ENCODE data around the gene PRDM16. TPM values are rescaled to one million over a fixed set of nuclear protein-coding genes. Genes with fewer than 3 reads are reported as not detected.
A peak's percentile ranks its signal among the peaks of the same experiment; 100 is the strongest.

The PRDM16 gene
- total and polyA plus RNA-seq, 2 of the 13 experiments (the other 11 are each of a cell fraction or from before 2014, with no cell fraction given): 0.15 to 0.81 TPM

DNA sequence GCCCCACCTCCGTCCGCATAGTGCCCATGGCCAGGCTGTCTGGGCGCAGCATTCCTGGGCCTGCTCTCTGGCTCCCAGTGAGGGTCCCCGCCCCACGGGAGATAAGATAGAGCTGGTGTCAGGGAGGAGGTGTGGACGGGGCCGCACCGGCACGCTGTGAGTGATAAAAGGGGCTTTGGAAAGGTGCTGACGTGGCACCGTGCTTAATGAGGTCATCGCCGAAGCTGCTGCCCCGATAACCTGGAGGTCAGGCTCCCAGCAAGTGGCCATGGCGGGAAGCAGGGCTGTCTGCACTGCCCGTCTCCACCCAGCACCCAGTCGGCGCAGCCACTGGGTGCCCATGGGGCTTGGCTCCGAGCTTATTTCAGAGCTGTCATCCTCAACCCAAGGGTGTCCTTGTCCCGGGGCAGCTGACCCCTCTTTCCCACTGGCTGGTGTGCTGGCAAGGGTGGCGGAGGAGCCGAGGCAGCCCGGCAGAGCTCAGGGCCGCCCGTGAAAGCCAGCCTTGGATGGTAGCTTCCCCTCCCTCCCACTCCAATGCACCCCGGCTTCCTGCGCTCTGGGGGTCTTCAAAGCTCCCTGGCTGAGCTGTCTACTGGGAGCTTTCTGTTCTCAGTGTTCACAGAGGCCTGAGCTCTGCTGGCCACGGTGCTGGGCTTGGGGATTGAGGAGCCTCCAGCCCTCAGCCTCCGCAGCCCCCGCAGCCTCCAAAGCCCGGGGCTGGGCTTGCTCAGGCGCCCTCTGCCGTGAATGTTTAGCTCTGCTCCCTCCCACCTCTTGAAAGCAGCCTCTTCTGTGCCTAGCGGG lies 280.4 kb downstream of the PRDM16 start:
- peak overlapping the region; percentile 44 for H3K9ac ChIP-seq (ENCODE audit: insufficient read depth, low read depth, low read length)
- intact Hi-C loops (cut with micrococcal nuclease; ENCODE audit: unreplicated experiment) (loop anchor here (1.0 to 2.0 kb wide), 3 partner anchors 14 to 57 kb away; no protein-coding TSS in a partner anchor), in situ Hi-C loops (cut with HindIII; ENCODE audit: extremely low pct_ligation_motif_present, low pct_unique_long_range_greater_than_20kb) (no loop called here)
- no peaks in the 10 kb centered on the region for H3K27me3 ChIP-seq (ENCODE audit: control insufficient read depth in 1 of 2, insufficient read depth in 2 of 2, low read length in 2 of 2)
- no peak for FAIRE-seq
- POLR2A ChIA-PET: interaction anchor here (1.0 to 5.4 kb wide), 11 partner anchors 10 to 234 kb away, joined by 3 to 78 read pairs (median 4); no protein-coding TSS in a partner anchor
- H3K4me2 ChIP-seq (ENCODE audit: low read depth, low read length): peak overlapping the region; percentile 62
- H3K4me1 ChIP-seq (ENCODE audit: insufficient read depth, low read length): peaks cover 71% of the 10 kb centered on the region
- WGBS (ENCODE audit: low lambda C conversion rate): 51% methylated on average over 25 of the region's 34 CpGs
- H3K79me2 ChIP-seq (ENCODE audit: insufficient read depth, low read length): no peaks in the 10 kb centered on the region
- no TSS peak for BruUV-seq (replicated peaks)
- peaks cover 3% of the 10 kb centered on the region; the same call in 1 of the 2 replicates for H3K9me3 ChIP-seq (ENCODE audit: low read length)
- peak; percentile 73 for ATAC-seq
- DNase-seq (ENCODE audit: low spot score): peak; percentile 48
- H3K27ac ChIP-seq (ENCODE audit: extremely low read length, insufficient read depth, low read length): peak overlapping the region; percentile 50
- H4K20me1 ChIP-seq (ENCODE audit: insufficient read depth, low read length): no peaks in the 10 kb centered on the region
- peak overlapping the region; percentile 17 to 51 (median 29); a peak in 4 of 6 replicates for H3K4me3 ChIP-seq (replicated peaks in 1 of 3; ENCODE audit: insufficient read depth in 1 of 3, low read depth in 2 of 3, low read length in 3 of 3)
- no peaks in the 10 kb centered on the region for H3K36me3 ChIP-seq (replicated peaks in 1 of 2; ENCODE audit: control insufficient read depth in 1 of 2, insufficient read depth in 2 of 2, low read length in 2 of 2)
- CTCF ChIA-PET (ENCODE audit: low intra/inter-chr PET ratio, low total read pairs): interaction anchor here (1.0 to 2.8 kb wide), 5 partner anchors 29 to 337 kb away, joined by 3 to 8 read pairs (median 6); no protein-coding TSS in a partner anchor
- no peak overlapping the region for H2AFZ ChIP-seq (ENCODE audit: low read length)
- no peak for TF ChIP-seq ZNF235 (CRISPR knock-in tag; IDR thresholded peaks at IDR 0.05; ENCODE audit: borderline replicate concordance)
- TF ChIP-seq BRD4 (CRISPR knock-in tag; IDR thresholded peaks at IDR 0.05): 0 out of 2 replicates have a peak, but pooled peaks have one; percentile 24
- TF ChIP-seq, protein P1, sequence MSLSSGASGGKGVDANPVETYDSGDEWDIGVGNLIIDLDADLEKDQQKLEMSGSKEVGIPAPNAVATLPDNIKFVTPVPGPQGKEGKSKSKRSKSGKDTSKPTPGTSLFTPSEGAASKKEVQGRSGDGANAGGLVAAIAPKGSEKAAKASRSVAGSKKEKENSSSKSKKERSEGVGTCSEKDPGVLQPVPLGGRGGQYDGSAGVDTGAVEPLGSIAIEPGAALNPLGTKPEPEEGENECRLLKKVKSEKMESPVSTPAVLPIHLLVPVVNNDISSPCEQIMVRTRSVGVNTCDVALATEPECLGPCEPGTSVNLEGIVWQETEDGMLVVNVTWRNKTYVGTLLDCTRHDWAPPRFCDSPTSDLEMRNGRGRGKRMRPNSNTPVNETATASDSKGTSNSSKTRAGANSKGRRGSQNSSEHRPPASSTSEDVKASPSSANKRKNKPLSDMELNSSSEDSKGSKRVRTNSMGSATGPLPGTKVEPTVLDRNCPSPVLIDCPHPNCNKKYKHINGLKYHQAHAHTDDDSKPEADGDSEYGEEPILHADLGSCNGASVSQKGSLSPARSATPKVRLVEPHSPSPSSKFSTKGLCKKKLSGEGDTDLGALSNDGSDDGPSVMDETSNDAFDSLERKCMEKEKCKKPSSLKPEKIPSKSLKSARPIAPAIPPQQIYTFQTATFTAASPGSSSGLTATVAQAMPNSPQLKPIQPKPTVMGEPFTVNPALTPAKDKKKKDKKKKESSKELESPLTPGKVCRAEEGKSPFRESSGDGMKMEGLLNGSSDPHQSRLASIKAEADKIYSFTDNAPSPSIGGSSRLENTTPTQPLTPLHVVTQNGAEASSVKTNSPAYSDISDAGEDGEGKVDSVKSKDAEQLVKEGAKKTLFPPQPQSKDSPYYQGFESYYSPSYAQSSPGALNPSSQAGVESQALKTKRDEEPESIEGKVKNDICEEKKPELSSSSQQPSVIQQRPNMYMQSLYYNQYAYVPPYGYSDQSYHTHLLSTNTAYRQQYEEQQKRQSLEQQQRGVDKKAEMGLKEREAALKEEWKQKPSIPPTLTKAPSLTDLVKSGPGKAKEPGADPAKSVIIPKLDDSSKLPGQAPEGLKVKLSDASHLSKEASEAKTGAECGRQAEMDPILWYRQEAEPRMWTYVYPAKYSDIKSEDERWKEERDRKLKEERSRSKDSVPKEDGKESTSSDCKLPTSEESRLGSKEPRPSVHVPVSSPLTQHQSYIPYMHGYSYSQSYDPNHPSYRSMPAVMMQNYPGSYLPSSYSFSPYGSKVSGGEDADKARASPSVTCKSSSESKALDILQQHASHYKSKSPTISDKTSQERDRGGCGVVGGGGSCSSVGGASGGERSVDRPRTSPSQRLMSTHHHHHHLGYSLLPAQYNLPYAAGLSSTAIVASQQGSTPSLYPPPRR (CRISPR knock-in tag; IDR thresholded peaks at IDR 0.05; ENCODE audit: borderline replicate concordance): peak; percentile 8; the same call in 1 of the 2 replicates
- TF ChIP-seq, protein P2, sequence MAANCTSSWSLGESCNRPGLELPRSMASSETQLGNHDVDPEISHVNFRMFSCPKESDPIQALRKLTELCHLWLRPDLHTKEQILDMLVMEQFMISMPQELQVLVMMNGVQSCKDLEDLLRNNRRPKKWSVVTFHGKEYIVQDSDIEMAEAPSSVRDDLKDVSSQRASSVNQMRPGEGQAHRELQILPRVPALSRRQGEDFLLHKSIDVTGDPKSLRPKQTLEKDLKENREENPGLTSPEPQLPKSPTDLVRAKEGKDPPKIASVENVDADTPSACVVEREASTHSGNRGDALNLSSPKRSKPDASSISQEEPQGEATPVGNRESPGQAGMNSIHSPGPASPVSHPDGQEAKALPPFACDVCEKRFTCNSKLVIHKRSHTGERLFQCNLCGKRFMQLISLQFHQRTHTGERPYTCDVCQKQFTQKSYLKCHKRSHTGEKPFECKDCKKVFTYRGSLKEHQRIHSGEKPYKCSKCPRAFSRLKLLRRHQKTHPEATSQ (CRISPR knock-in tag; IDR thresholded peaks at IDR 0.05; ENCODE audit: borderline replicate concordance): no peak
- peak; percentile 46; the same call in 1 of the 2 replicates for TF ChIP-seq IRF2 (CRISPR knock-in tag; IDR thresholded peaks at IDR 0.05)
- peak; percentile 63 for TF ChIP-seq AGO2 (optimal IDR thresholded peaks at IDR 0.05; ENCODE audit: low read depth, low read length)
- TF ChIP-seq, protein P3, sequence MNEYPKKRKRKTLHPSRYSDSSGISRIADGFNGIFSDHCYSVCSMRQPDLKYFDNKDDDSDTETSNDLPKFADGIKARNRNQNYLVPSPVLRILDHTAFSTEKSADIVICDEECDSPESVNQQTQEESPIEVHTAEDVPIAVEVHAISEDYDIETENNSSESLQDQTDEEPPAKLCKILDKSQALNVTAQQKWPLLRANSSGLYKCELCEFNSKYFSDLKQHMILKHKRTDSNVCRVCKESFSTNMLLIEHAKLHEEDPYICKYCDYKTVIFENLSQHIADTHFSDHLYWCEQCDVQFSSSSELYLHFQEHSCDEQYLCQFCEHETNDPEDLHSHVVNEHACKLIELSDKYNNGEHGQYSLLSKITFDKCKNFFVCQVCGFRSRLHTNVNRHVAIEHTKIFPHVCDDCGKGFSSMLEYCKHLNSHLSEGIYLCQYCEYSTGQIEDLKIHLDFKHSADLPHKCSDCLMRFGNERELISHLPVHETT (CRISPR knock-in tag; conservative IDR thresholded peaks at IDR 0.05): no peak
- 0 out of 2 replicates have a peak, but pooled peaks have one; percentile 31 for TF ChIP-seq ZNF160 (CRISPR knock-in tag; IDR thresholded peaks at IDR 0.05)
- no peak for TF ChIP-seq ZNF83 (CRISPR knock-in tag; IDR thresholded peaks at IDR 0.05; ENCODE audit: borderline replicate concordance)
- no peak for TF ChIP-seq HNRNPUL1 (IDR thresholded peaks at IDR 0.05; ENCODE audit: low read depth, low read length)
- 0 out of 2 replicates have a peak, but pooled peaks have one; percentile 29 for TF ChIP-seq GTF3A (CRISPR knock-in tag; conservative IDR thresholded peaks at IDR 0.05)
- peak; percentile 34 for TF ChIP-seq SMC3 (IDR thresholded peaks at IDR 0.05; ENCODE audit: low read length)
- TF ChIP-seq ZNF772 (CRISPR knock-in tag; IDR thresholded peaks at IDR 0.05): peak; percentile 56; the same call in 1 of the 2 replicates
